Measurements from ENCODE around the gene ETFDH. TPM values are rescaled to one million over a fixed set of nuclear protein-coding genes. Genes with fewer than 3 reads are reported as not detected.
A peak's percentile ranks its signal among the peaks of the same experiment; 100 is the strongest.
"Not testable (repeated sequence)": the region's sequence is repeated elsewhere in the genome, so short reads cannot be mapped to it uniquely, and the experiment has no call there.

ETFDH gene
- polyA plus RNA-seq, 1 experiment, result 35.2 TPM

DNA sequence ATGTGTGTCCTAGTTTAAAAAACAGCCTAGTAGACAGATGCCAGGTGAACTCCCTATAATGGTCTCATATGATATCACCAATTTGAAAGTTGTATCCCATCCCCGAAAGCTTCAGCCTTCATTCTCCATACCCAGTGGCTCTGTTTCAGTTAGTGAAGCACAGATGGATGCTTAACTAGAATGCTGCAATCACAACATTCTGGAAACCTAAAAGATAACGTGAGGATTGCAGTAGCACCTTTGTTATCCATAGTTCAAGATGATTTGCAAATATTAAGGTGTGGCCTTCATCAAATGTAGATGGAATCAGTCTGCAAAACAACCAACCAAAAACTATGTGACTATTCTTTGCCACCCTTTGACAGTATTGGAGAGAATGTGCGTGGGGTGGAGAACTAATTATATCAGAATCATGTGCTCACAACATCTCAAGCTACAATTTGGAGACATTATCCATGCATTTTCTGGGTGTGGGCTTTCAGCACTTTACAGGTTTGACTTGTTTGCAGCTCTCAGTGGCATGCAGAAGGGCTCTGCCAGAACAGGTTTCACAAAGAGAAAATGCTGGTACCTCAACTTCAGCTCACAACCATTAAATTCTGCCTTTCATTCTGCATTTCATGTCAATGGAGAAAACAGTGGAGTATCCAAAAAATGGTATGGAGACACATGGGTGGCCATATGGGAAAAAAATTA, 69.4 kb downstream of the ETFDH start:
- CTCF ChIA-PET, result interaction anchor here (0.6 to 1.8 kb wide), 3 partner anchors 46 to 168 kb away, joined by 3 to 7 read pairs (median 3); no protein-coding TSS in a partner anchor

DNA sequence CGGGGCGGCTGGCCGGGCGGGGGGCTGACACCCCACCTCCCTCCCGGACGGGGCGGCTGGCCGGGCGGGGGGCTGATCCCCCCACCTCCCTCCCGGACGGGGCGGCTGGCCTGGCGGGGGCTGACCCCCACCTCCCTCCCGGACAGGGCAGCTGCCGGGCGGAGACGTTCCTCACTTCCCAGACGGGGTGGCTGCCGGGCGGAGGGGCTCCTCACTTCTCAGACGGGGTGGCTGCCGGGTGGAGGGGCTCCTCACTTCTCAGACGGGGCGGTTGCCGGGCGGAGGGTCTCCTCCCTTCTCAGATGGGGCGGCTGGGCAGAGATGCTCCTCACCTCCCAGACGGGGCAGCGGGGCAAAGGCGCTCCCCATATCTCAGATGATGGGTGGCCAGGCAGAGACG, 74.4 kb downstream of the ETFDH start:
- H3K9me3 ChIP-seq (ENCODE audit: control insufficient read depth, insufficient read depth, low read length); POLR2A ChIA-PET: not testable (repeated sequence)

More for the DNA sequence above, 69.4 kb downstream of the ETFDH start:
- Histone ChIP-seq H3K9me3 (ENCODE audit: control insufficient read depth, insufficient read depth, low read length) (no peaks in the 10 kb centered on the region; the same call in 1 of the 2 replicates), H3K4me3 (ENCODE audit: low read depth, low read length) (no peak overlapping the region), H3K27ac (ENCODE audit: low read depth, low read length) (no peak overlapping the region), H3K27me3 (ENCODE audit: control insufficient read depth, insufficient read depth, low read length) (no peaks in the 10 kb centered on the region)
- POLR2A ChIA-PET, result no interaction called here
- no peak for DNase-seq (ENCODE audit: low read depth, low spot score)
- TF ChIP-seq, protein P1, sequence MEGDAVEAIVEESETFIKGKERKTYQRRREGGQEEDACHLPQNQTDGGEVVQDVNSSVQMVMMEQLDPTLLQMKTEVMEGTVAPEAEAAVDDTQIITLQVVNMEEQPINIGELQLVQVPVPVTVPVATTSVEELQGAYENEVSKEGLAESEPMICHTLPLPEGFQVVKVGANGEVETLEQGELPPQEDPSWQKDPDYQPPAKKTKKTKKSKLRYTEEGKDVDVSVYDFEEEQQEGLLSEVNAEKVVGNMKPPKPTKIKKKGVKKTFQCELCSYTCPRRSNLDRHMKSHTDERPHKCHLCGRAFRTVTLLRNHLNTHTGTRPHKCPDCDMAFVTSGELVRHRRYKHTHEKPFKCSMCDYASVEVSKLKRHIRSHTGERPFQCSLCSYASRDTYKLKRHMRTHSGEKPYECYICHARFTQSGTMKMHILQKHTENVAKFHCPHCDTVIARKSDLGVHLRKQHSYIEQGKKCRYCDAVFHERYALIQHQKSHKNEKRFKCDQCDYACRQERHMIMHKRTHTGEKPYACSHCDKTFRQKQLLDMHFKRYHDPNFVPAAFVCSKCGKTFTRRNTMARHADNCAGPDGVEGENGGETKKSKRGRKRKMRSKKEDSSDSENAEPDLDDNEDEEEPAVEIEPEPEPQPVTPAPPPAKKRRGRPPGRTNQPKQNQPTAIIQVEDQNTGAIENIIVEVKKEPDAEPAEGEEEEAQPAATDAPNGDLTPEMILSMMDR (IDR thresholded peaks at IDR 0.05; ENCODE audit: low read depth, low read length), result no peak

DNA sequence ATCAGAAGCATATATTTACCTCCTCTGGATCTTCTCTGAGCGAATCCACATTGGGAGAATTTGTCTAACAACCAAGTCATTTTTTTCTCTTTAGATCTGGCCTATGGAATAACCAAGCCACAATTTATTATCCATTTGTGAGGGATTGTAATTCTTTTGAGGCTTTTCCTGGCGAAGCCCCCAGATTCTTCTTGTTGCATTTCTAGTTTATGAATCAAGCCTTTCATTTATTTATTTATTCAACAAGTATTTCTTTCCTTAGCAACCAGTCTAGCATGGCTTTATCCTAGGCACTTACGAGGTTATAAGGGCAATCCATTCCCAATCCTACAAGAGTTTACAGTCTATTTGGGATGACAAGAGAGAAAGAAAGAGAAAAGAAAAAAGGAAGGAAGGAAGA, 78.3 kb downstream of the ETFDH start:
- ChIA-PET POLR2A (no interaction called here), CTCF (no interaction called here)
- Histone ChIP-seq H3K9me3 (ENCODE audit: control insufficient read depth, insufficient read depth, low read length) (peaks cover 4% of the 10 kb centered on the region; the same call in 1 of the 2 replicates), H3K27me3 (ENCODE audit: control insufficient read depth, insufficient read depth, low read length) (no peaks in the 10 kb centered on the region), H3K27ac (ENCODE audit: low read depth, low read length) (no peak overlapping the region), H3K4me3 (ENCODE audit: low read depth, low read length) (no peak overlapping the region)
- DNase-seq (ENCODE audit: low read depth, low spot score), result peak; percentile 63
- TF ChIP-seq, protein P1 (IDR thresholded peaks at IDR 0.05; ENCODE audit: low read depth, low read length), result no peak

More for the DNA sequence above, 74.4 kb downstream of the ETFDH start:
- DNase-seq (ENCODE audit: low read depth, low spot score); H3K4me3 ChIP-seq (ENCODE audit: low read depth, low read length); CTCF ChIA-PET; H3K27me3 ChIP-seq (ENCODE audit: control insufficient read depth, insufficient read depth, low read length); H3K27ac ChIP-seq (ENCODE audit: low read depth, low read length): not testable (repeated sequence)

DNA sequence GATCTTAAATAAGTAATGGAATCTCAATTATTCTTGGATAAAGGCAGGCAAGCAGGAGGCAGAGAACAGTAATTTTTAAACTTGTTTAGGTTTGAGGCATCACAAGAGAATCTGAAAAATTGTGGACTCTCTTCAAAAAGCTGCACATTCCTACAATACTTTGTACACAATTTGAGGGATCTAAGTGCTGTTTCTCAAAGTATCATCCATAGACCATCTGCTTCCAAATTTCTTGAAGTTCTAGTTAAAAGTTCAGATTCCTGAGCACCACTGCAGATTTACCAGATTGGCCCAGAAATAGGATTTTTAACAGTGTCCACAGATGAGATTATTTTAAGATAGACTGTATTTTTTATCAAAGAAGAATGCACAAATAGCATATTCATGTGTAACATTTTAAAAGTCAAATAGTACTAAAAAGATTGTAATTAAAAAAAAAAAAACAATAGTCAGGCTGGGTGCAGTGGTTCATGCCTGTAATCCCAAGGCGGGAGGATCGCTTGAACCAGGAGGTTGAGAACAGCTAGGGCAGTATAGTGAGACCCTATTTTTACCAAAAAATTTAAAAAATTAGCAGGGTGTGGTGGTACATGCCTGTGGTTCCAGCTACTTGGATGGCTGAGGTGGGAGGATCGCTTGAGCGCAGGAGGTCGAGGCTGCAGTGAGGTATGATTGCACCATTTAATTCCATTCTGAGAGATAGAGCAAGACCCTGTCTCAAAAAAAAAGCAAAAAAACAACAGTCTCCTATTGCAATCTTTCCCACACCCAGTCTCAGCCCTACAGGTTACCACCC, 82.5 kb downstream of the ETFDH start:
- Histone ChIP-seq H3K9me3 (ENCODE audit: control insufficient read depth, insufficient read depth, low read length) (no peaks in the 10 kb centered on the region), H3K27ac (ENCODE audit: low read depth, low read length) (peak overlapping the region; percentile 47), H3K27me3 (ENCODE audit: control insufficient read depth, insufficient read depth, low read length) (no peaks in the 10 kb centered on the region), H3K4me3 (ENCODE audit: low read depth, low read length) (no peak overlapping the region)
- ChIA-PET POLR2A (interaction anchor here (0.7 kb wide), 2 partner anchors 46 to 486 kb away, joined by 3 to 11 read pairs; no protein-coding TSS in a partner anchor), CTCF (interaction anchor here (0.6 to 1.2 kb wide), 4 partner anchors 21 to 449 kb away, joined by 3 to 4 read pairs (median 3); no protein-coding TSS in a partner anchor)
- DNase-seq (ENCODE audit: low read depth, low spot score), result no peak
- TF ChIP-seq, protein P1 (IDR thresholded peaks at IDR 0.05; ENCODE audit: low read depth, low read length), result no peak

DNA sequence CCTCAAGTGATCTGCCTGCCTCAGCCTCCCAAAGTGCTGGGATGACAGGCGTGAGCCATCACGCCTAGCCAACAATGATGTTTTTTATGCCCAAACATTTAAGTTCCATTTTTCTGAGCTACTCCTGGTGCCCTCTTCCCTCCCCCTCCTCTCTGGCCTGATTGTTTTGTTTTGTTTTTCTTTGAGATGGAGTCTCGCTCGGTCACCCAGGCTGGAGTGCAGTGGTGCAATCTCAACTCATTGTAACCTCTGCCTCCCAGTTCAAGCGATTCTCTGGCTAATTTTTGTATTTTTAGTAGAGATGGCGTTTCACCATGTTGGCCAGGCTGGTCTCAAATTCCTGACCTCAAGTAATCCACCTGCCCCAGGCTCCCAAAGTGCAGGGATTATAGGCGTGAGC, 83.7 kb downstream of the ETFDH start:
- H3K27me3 ChIP-seq (ENCODE audit: control insufficient read depth, insufficient read depth, low read length); H3K27ac ChIP-seq (ENCODE audit: low read depth, low read length); H3K9me3 ChIP-seq (ENCODE audit: control insufficient read depth, insufficient read depth, low read length); DNase-seq (ENCODE audit: low read depth, low spot score); POLR2A ChIA-PET; H3K4me3 ChIP-seq (ENCODE audit: low read depth, low read length): not testable (repeated sequence)
- CTCF ChIA-PET, result interaction anchor here (1.0 kb wide), 1 partner anchor 448 kb away, joined by 4 read pairs; no protein-coding TSS in a partner anchor

DNA sequence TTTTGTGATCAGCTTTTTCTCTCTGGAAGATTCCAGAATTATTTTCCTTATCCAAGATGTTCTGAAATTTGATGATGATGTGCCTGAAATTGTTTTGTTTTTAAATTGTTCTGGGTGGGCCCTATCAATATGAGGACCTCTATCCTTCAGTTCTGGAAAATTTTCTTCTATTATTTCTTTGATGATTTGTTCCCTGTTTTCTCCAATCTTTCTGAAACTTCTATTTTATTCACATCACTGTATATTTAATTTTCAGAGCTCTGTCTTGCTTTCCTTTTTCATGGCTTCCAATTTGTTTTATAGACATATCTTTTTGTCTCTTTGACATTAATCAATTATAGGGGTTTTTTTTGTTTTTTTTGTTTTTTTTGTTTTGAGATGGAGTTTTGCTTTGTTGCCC, 84.5 kb downstream of the ETFDH start:
- Histone ChIP-seq H3K27ac (ENCODE audit: low read depth, low read length) (no peak overlapping the region), H3K4me3 (ENCODE audit: low read depth, low read length) (no peak overlapping the region), H3K27me3 (ENCODE audit: control insufficient read depth, insufficient read depth, low read length) (no peaks in the 10 kb centered on the region), H3K9me3 (ENCODE audit: control insufficient read depth, insufficient read depth, low read length) (no peaks in the 10 kb centered on the region)
- no peak for DNase-seq (ENCODE audit: low read depth, low spot score)
- POLR2A ChIA-PET, result no interaction called here
- TF ChIP-seq, protein P1 (IDR thresholded peaks at IDR 0.05; ENCODE audit: low read depth, low read length), result no peak
- CTCF ChIA-PET, result no interaction called here
